ENCODE measurements around the gene SIPA1.

SIPA1 gene

GRCh38 chr11:65640483-65641296 lies 2.8 kb downstream of the SIPA1 start:
- H3K36me3 ChIP-seq (ENCODE audit: control insufficient read depth in 1 of 2, insufficient read depth in 2 of 2, low read length in 2 of 2) = peaks cover 9 to 52% of the 10 kb centered on the region in 2 donors
- peak overlapping the region; percentile 65 for H3K27ac ChIP-seq (ENCODE audit: low read length)
- no peaks in the 10 kb centered on the region for H3K27me3 ChIP-seq (ENCODE audit: low read depth, low read length)
- peaks cover 11 to 51% of the 10 kb centered on the region in 2 donors for H3K4me1 ChIP-seq (ENCODE audit: control insufficient read depth in 1 of 2, insufficient read depth in 2 of 2, low read length in 2 of 2)
- H3K9me3 ChIP-seq (ENCODE audit: control insufficient read depth in 1 of 2, low read length in 2 of 2) = no peaks in the 10 kb centered on the region
- peak overlapping the region in 1 of 2 donors; percentile 87 for H3K4me3 ChIP-seq (ENCODE audit: low read depth in 1 of 2, low read length in 2 of 2)

GRCh38 chr11:65641297-65642013 lies 3.6 kb downstream of the SIPA1 start:
- Histone ChIP-seq H3K9me3 (ENCODE audit: control insufficient read depth in 1 of 2, low read length in 2 of 2) (no peaks in the 10 kb centered on the region), H3K4me3 (ENCODE audit: low read depth in 1 of 2, low read length in 2 of 2) (peak overlapping the region; percentile 21 to 87), H3K4me1 (ENCODE audit: control insufficient read depth in 1 of 2, insufficient read depth in 2 of 2, low read length in 2 of 2) (peaks cover 11 to 51% of the 10 kb centered on the region in 2 donors), H3K27me3 (ENCODE audit: low read depth, low read length) (no peaks in the 10 kb centered on the region), H3K36me3 (ENCODE audit: control insufficient read depth in 1 of 2, insufficient read depth in 2 of 2, low read length in 2 of 2) (peaks cover 5 to 52% of the 10 kb centered on the region in 2 donors), H3K27ac (ENCODE audit: low read length) (no peak overlapping the region)

- Histone ChIP-seq H3K4me3 (ENCODE audit: low read depth in 1 of 2, low read length in 2 of 2) (peak overlapping the region; percentile 21 to 87), H3K27ac (ENCODE audit: low read length) (no peak overlapping the region), H3K9me3 (ENCODE audit: control insufficient read depth in 1 of 2, low read length in 2 of 2) (no peaks in the 10 kb centered on the region), H3K36me3 (ENCODE audit: control insufficient read depth in 1 of 2, insufficient read depth in 2 of 2, low read length in 2 of 2) (peaks cover 5 to 50% of the 10 kb centered on the region in 2 donors), H3K27me3 (ENCODE audit: low read depth, low read length) (no peaks in the 10 kb centered on the region), H3K4me1 (ENCODE audit: control insufficient read depth in 1 of 2, insufficient read depth in 2 of 2, low read length in 2 of 2) (peaks cover 11 to 45% of the 10 kb centered on the region in 2 donors)
These were observed 4.2 kb downstream of the SIPA1 start for GRCh38 chr11:65642014-65642671.

GRCh38 chr11:65643971-65644370 lies 6.1 kb downstream of the SIPA1 start:
- H3K4me1 ChIP-seq (ENCODE audit: control insufficient read depth in 1 of 2, insufficient read depth in 2 of 2, low read length in 2 of 2) = peaks cover 9 to 35% of the 10 kb centered on the region in 2 donors
- no peaks in the 10 kb centered on the region for H3K27me3 ChIP-seq (ENCODE audit: low read depth, low read length)
- H3K36me3 ChIP-seq (ENCODE audit: control insufficient read depth in 1 of 2, insufficient read depth in 2 of 2, low read length in 2 of 2) = peaks cover 5 to 50% of the 10 kb centered on the region in 2 donors
- no peak overlapping the region for H3K27ac ChIP-seq (ENCODE audit: low read length)
- H3K9me3 ChIP-seq (ENCODE audit: control insufficient read depth in 1 of 2, low read length in 2 of 2) = no peaks in the 10 kb centered on the region
- no peak overlapping the region for H3K4me3 ChIP-seq (ENCODE audit: low read depth in 1 of 2, low read length in 2 of 2)

GRCh38 chr11:65644837-65645236 lies 6.9 kb downstream of the SIPA1 start:
- no peaks in the 10 kb centered on the region for H3K9me3 ChIP-seq (ENCODE audit: control insufficient read depth in 1 of 2, low read length in 2 of 2)
- H3K27ac ChIP-seq (ENCODE audit: low read length) = no peak overlapping the region
- H3K36me3 ChIP-seq (ENCODE audit: control insufficient read depth in 1 of 2, insufficient read depth in 2 of 2, low read length in 2 of 2) = peaks cover 5 to 59% of the 10 kb centered on the region in 2 donors
- peaks cover 5 to 32% of the 10 kb centered on the region in 2 donors for H3K4me1 ChIP-seq (ENCODE audit: control insufficient read depth in 1 of 2, insufficient read depth in 2 of 2, low read length in 2 of 2)
- H3K4me3 ChIP-seq (ENCODE audit: low read depth in 1 of 2, low read length in 2 of 2) = no peak overlapping the region
- no peaks in the 10 kb centered on the region for H3K27me3 ChIP-seq (ENCODE audit: low read depth, low read length)

- peaks cover 5 to 68% of the 10 kb centered on the region in 2 donors for H3K36me3 ChIP-seq (ENCODE audit: control insufficient read depth in 1 of 2, insufficient read depth in 2 of 2, low read length in 2 of 2)
- H3K4me1 ChIP-seq (ENCODE audit: control insufficient read depth in 1 of 2, insufficient read depth in 2 of 2, low read length in 2 of 2) = peaks cover 0 to 27% of the 10 kb centered on the region in 2 donors
- H3K4me3 ChIP-seq (ENCODE audit: low read depth in 1 of 2, low read length in 2 of 2) = no peak overlapping the region
- no peaks in the 10 kb centered on the region for H3K9me3 ChIP-seq (ENCODE audit: control insufficient read depth in 1 of 2, low read length in 2 of 2)
- no peak overlapping the region for H3K27ac ChIP-seq (ENCODE audit: low read length)
- H3K27me3 ChIP-seq (ENCODE audit: low read depth, low read length) = no peaks in the 10 kb centered on the region
These were observed 7.8 kb downstream of the SIPA1 start for GRCh38 chr11:65645710-65646109.

DNA sequence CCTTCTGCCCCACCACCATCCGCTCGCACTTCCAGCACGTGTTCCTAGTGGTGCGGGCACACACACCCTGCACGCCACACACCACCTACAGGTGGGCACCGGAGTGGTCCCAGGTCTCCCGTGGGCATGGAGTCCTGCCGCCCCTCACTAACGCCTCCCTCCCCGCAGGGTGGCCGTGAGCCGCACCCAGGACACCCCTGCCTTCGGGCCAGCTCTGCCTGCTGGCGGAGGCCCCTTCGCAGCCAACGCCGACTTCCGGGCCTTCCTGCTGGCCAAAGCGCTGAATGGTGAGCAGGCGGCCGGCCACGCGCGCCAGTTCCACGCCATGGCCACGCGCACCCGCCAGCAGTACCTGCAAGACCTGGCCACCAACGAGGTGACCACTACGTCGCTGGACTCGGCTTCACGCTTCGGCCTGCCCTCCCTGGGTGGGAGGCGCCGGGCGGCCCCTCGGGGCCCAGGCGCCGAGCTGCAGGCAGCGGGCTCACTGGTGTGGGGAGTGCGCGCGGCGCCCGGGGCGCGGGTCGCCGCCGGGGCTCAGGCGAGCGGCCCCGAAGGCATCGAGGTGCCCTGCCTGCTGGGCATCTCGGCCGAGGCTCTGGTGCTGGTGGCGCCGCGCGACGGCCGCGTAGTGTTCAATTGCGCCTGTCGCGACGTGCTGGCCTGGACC lies 8.5 kb downstream of the SIPA1 start:
- peaks cover 5 to 62% of the 10 kb centered on the region in 2 donors for H3K36me3 ChIP-seq (ENCODE audit: control insufficient read depth in 1 of 2, insufficient read depth in 2 of 2, low read length in 2 of 2)
- H3K4me3 ChIP-seq (ENCODE audit: low read depth in 1 of 2, low read length in 2 of 2) = no peak overlapping the region
- peaks cover 3 to 25% of the 10 kb centered on the region in 2 donors for H3K4me1 ChIP-seq (ENCODE audit: control insufficient read depth in 1 of 2, insufficient read depth in 2 of 2, low read length in 2 of 2)
- H3K27me3 ChIP-seq (ENCODE audit: low read depth, low read length) = no peaks in the 10 kb centered on the region
- no peaks in the 10 kb centered on the region for H3K9me3 ChIP-seq (ENCODE audit: control insufficient read depth in 1 of 2, low read length in 2 of 2)
- no peak overlapping the region for H3K27ac ChIP-seq (ENCODE audit: low read length)

- Histone ChIP-seq H3K4me3 (ENCODE audit: low read depth in 1 of 2, low read length in 2 of 2) (peak overlapping the region in 1 of 2 donors; percentile 36), H3K36me3 (ENCODE audit: control insufficient read depth in 1 of 2, insufficient read depth in 2 of 2, low read length in 2 of 2) (peaks cover 5 to 58% of the 10 kb centered on the region in 2 donors), H3K9me3 (ENCODE audit: control insufficient read depth in 1 of 2, low read length in 2 of 2) (no peaks in the 10 kb centered on the region), H3K27ac (ENCODE audit: low read length) (no peak overlapping the region), H3K27me3 (ENCODE audit: low read depth, low read length) (no peaks in the 10 kb centered on the region), H3K4me1 (ENCODE audit: control insufficient read depth in 1 of 2, insufficient read depth in 2 of 2, low read length in 2 of 2) (peaks cover 10 to 25% of the 10 kb centered on the region in 2 donors)
These were observed 9.2 kb downstream of the SIPA1 start for GRCh38 chr11:65646958-65647701.

- H3K36me3 ChIP-seq (ENCODE audit: control insufficient read depth in 1 of 2, insufficient read depth in 2 of 2, low read length in 2 of 2) = peaks cover 6 to 49% of the 10 kb centered on the region in 2 donors
These were observed 11.1 kb downstream of the SIPA1 start for GRCh38 chr11:65648997-65649493.

More at GRCh38 chr11:65648997-65649493, 11.1 kb downstream of the SIPA1 start:
- no peaks in the 10 kb centered on the region for H3K9me3 ChIP-seq (ENCODE audit: control insufficient read depth in 1 of 2, low read length in 2 of 2)
- H3K4me1 ChIP-seq (ENCODE audit: control insufficient read depth in 1 of 2, insufficient read depth in 2 of 2, low read length in 2 of 2) = peaks cover 23 to 38% of the 10 kb centered on the region in 2 donors
- no peak overlapping the region for H3K27ac ChIP-seq (ENCODE audit: low read length)
- H3K4me3 ChIP-seq (ENCODE audit: low read depth in 1 of 2, low read length in 2 of 2) = no peak overlapping the region
- H3K27me3 ChIP-seq (ENCODE audit: low read depth, low read length) = no peaks in the 10 kb centered on the region
